K562 (cell line): ENCODE results near the gene ZNF440.

ENCODE experiments used
- CBX3 ChIP-seq, 2 experiments: IDR thresholded peaks; 1 replicate in 1 of 2; 2 replicates in 1 of 2; pipeline ENCODE4 v1.6.1; 2012; ENCODE audit warnings: inconsistent platforms in 2 of 2, low read length in 2 of 2, borderline replicate concordance in 1 of 2, control low read depth in 1 of 2
- CTCF ChIP-seq, 3 experiments: IDR thresholded peaks in 2 of 3; conservative IDR thresholded peaks in 1 of 3; 2 replicates each; pipeline ENCODE4 v1.5.1; 2011 to 2012; ENCODE audit warnings: low read length in 3 of 3, mild to moderate bottlenecking in 3 of 3, control low read depth in 2 of 3, improper control_type of control experiment in 1 of 3, inconsistent platforms in 1 of 3, low read depth in 1 of 3, mixed read lengths in 1 of 3, moderate library complexity in 1 of 3; ENCODE audit not compliant: insufficient read depth in 2 of 3
- DNMT1 ChIP-seq: fragments of 450-650 bp; IDR thresholded peaks from 2 replicates; pipeline ENCODE4 v1.6.1; 2016; ENCODE audit warnings: antibody characterized with exemption, mild to moderate bottlenecking
- EP300 ChIP-seq: IDR thresholded peaks from 2 replicates; pipeline ENCODE4 v1.6.1; 2012; ENCODE audit warnings: low read length, improper control_type of control experiment
- FOS ChIP-seq: IDR thresholded peaks from 3 replicates; pipeline ENCODE4 v1.6.1; 2011; ENCODE audit not compliant: insufficient read length; ENCODE audit errors: extremely low read depth
- POLR2A ChIP-seq: fragments of 450-650 bp; conservative IDR thresholded peaks from 2 replicates; pipeline ENCODE4 v1.6.1; 2016
- SAFB2 ChIP-seq: fragments of 200-400 bp; formaldehyde crosslinking; IDR thresholded peaks from 2 replicates; pipeline ENCODE4 v1.6.1; 2018; ENCODE audit warnings: borderline replicate concordance, low read length, low read depth, moderate library complexity; ENCODE audit not compliant: severe bottlenecking
- SNIP1 ChIP-seq: fragments of 450-650 bp; IDR thresholded peaks from 2 replicates; pipeline ENCODE4 v1.7.1; 2017; ENCODE audit warnings: low read depth, mild to moderate bottlenecking
- USF2 ChIP-seq: sonication (generic); formaldehyde crosslinking; IDR thresholded peaks from 2 replicates; pipeline ENCODE4 v1.5.0; 2020; ENCODE audit warnings: missing genetic modification reagents
- ZNF274 ChIP-seq: IDR thresholded peaks from 2 replicates; pipeline ENCODE4 v1.6.1; 2011; ENCODE audit warnings: low read depth, mild to moderate bottlenecking, low read length, moderate library complexity, borderline replicate concordance
- ZNF318 ChIP-seq, 2 experiments: fragments of 450-650 bp; IDR thresholded peaks; 2 replicates each; pipeline ENCODE4 v1.6.1; 2016; ENCODE audit warnings: mild to moderate bottlenecking in 2 of 2, borderline replicate concordance in 1 of 2, low read depth in 1 of 2, moderate library complexity in 1 of 2
- ZNF57 ChIP-seq: fragments of 450-650 bp; formaldehyde crosslinking; IDR thresholded peaks from 2 replicates; pipeline ENCODE4 v1.4.0; 2020; ENCODE audit warnings: mild to moderate bottlenecking, moderate library complexity
- TF ChIP-seq, protein P1 (sequence below): fragments of 250-450 bp; sonication (Bioruptor Pico); IDR thresholded peaks from 2 replicates; pipeline ENCODE4 v1.5.0; 2022; ENCODE audit warnings: mild to moderate bottlenecking

- TF ChIP-seq USF2 (CRISPR knock-in tag) (no peak), CTCF (IDR thresholded peaks at IDR 0.05 in 2 of 3, conservative IDR thresholded peaks at IDR 0.05 in 1 of 3; ENCODE audit: insufficient read depth in 2 of 3, low read depth in 1 of 3, low read length in 3 of 3) (no peak), FOS (no peak), ZNF318 (IDR thresholded peaks at IDR 0.05; ENCODE audit: borderline replicate concordance in 1 of 2, low read depth in 1 of 2) (no peak), SAFB2 (no peak), POLR2A (no peak), CBX3 (IDR thresholded peaks at IDR 0.05; ENCODE audit: borderline replicate concordance in 1 of 2, low read length in 2 of 2) (no peak), ZNF57 (CRISPR knock-in tag) (no peak), ZNF274 (no peak), SNIP1 (no peak), DNMT1 (no peak), EP300 (no peak)
- TF ChIP-seq, protein P1, sequence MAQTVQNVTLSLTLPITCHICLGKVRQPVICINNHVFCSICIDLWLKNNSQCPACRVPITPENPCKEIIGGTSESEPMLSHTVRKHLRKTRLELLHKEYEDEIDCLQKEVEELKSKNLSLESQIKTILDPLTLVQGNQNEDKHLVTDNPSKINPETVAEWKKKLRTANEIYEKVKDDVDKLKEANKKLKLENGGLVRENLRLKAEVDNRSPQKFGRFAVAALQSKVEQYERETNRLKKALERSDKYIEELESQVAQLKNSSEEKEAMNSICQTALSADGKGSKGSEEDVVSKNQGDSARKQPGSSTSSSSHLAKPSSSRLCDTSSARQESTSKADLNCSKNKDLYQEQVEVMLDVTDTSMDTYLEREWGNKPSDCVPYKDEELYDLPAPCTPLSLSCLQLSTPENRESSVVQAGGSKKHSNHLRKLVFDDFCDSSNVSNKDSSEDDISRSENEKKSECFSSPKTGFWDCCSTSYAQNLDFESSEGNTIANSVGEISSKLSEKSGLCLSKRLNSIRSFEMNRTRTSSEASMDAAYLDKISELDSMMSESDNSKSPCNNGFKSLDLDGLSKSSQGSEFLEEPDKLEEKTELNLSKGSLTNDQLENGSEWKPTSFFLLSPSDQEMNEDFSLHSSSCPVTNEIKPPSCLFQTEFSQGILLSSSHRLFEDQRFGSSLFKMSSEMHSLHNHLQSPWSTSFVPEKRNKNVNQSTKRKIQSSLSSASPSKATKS (CRISPR knock-in tag), result no peak
Observed at GRCh38 chr19:11856596-11857250, 42.6 kb downstream of the ZNF440 start.
